ENCODE results near the gene KLRD1.

GRCh38 chr12:10291030-10291429 lies 16.6 kb upstream of the KLRD1 start:
- TF ChIP-seq CTCF (conservative IDR thresholded peaks at IDR 0.05; ENCODE audit: low read depth, low read length) (no peak), EZH2phosphoT487 (IDR thresholded peaks at IDR 0.05; ENCODE audit: borderline replicate concordance, low read length) (no peak)
